WTC11 (cell line): ENCODE data around the gene TNS3.

Experiments used
- CREB1 ChIP-seq: sonication (generic); formaldehyde crosslinking; IDR thresholded peaks from 2 replicates; pipeline ENCODE4 v1.8.0; 2023; ENCODE audit warnings: mild to moderate bottlenecking, missing genetic modification reagents
- CREM ChIP-seq: sonication (generic); formaldehyde crosslinking; IDR thresholded peaks from 2 replicates; pipeline ENCODE4 v1.8.1; 2022; ENCODE audit warnings: mild to moderate bottlenecking, missing genetic modification reagents, moderate library complexity
- GTF2I ChIP-seq: fragments of 250-450 bp; sonication (Bioruptor Pico); conservative IDR thresholded peaks from 2 replicates; pipeline ENCODE4 v1.4.0; 2021; ENCODE audit warnings: mild to moderate bottlenecking
- NFE2L1 ChIP-seq: sonication (generic); formaldehyde crosslinking; IDR thresholded peaks from 2 replicates; pipeline ENCODE4 v1.8.1; 2023; ENCODE audit warnings: missing genetic modification reagents
- ZNF396 ChIP-seq: fragments of 250-450 bp; sonication (Bioruptor Pico); IDR thresholded peaks from 2 replicates; pipeline ENCODE4 v1.8.0; 2021; ENCODE audit warnings: mild to moderate bottlenecking, moderate library complexity, borderline replicate concordance
- TF ChIP-seq, protein P1 (sequence below): fragments of 200-600 bp; IDR thresholded peaks from 2 replicates; pipeline ENCODE4 v1.8.0; 2022; ENCODE audit warnings: antibody characterized with exemption
- TF ChIP-seq, protein P2 (sequence below): sonication (generic); formaldehyde crosslinking; IDR thresholded peaks from 2 replicates; pipeline ENCODE4 v1.8.0; 2022; ENCODE audit warnings: mild to moderate bottlenecking, missing genetic modification reagents
- TF ChIP-seq, protein P3 (sequence below): sonication (generic); formaldehyde crosslinking; IDR thresholded peaks from 2 replicates; pipeline ENCODE4 v1.8.1; 2022; ENCODE audit warnings: mild to moderate bottlenecking, moderate library complexity, missing genetic modification reagents

DNA sequence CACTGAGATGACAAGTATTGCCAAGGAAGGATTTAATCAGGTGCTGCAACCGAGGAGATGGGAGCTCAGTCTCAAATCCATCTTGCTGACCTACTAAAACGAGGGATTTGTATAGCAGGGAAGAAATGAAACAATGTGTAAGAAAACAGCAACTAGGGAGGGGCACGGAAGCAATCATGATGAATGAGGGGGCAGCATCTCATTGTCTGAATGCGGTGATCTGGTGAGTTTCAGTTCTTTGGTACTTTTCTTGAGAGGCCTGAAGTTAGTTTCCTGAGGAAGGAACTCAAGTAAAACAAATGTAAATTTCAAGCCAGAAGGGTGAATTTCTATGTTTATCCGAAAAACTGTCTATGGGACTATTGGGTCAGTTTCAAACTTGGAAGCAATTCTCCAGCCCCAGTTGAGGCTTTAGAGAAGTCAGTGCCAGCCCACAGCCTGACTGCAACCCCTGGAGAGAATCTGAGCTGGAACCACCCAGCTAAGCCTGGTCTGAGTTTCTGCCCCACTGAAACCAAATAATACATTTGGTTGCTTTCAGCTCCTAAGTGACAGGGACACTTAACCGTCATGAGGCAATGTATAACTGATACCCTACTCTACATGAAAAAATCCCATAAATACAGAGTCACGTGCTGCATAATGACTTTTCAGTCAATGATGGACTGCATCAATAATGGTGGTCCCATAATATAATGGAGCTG, 45.8 kb upstream of the TNS3 start:
- TF ChIP-seq CREM (CRISPR knock-in tag) (no peak), CREB1 (CRISPR knock-in tag) (no peak), ZNF396 (CRISPR knock-in tag) (no peak), NFE2L1 (CRISPR knock-in tag) (no peak), GTF2I (CRISPR knock-in tag) (no peak)
- TF ChIP-seq, protein P1, sequence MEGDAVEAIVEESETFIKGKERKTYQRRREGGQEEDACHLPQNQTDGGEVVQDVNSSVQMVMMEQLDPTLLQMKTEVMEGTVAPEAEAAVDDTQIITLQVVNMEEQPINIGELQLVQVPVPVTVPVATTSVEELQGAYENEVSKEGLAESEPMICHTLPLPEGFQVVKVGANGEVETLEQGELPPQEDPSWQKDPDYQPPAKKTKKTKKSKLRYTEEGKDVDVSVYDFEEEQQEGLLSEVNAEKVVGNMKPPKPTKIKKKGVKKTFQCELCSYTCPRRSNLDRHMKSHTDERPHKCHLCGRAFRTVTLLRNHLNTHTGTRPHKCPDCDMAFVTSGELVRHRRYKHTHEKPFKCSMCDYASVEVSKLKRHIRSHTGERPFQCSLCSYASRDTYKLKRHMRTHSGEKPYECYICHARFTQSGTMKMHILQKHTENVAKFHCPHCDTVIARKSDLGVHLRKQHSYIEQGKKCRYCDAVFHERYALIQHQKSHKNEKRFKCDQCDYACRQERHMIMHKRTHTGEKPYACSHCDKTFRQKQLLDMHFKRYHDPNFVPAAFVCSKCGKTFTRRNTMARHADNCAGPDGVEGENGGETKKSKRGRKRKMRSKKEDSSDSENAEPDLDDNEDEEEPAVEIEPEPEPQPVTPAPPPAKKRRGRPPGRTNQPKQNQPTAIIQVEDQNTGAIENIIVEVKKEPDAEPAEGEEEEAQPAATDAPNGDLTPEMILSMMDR = no peak
- TF ChIP-seq, protein P2, sequence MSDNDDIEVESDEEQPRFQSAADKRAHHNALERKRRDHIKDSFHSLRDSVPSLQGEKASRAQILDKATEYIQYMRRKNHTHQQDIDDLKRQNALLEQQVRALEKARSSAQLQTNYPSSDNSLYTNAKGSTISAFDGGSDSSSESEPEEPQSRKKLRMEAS (CRISPR knock-in tag) = no peak
- TF ChIP-seq, protein P3, sequence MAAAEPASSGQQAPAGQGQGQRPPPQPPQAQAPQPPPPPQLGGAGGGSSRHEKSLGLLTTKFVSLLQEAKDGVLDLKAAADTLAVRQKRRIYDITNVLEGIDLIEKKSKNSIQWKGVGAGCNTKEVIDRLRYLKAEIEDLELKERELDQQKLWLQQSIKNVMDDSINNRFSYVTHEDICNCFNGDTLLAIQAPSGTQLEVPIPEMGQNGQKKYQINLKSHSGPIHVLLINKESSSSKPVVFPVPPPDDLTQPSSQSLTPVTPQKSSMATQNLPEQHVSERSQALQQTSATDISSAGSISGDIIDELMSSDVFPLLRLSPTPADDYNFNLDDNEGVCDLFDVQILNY = no peak
